ENCODE results near the gene STK4.

Gene STK4

GRCh38 chr20:45091366-45091765 lies 125.1 kb downstream of the STK4 start:
- DNase-seq, result no peak

GRCh38 chr20:45092898-45093297 lies 126.6 kb downstream of the STK4 start:
- no peak for DNase-seq

- no peak for DNase-seq
Observed at GRCh38 chr20:45094201-45094600, 127.9 kb downstream of the STK4 start.

- DNase-seq, result no peak
Observed at GRCh38 chr20:45094864-45095574, 128.7 kb downstream of the STK4 start.

- peak; percentile 60 for DNase-seq
Observed at GRCh38 chr20:45095805-45096238, 129.5 kb downstream of the STK4 start.

GRCh38 chr20:45096781-45097180 lies 130.5 kb downstream of the STK4 start:
- no peak for DNase-seq

GRCh38 chr20:45097485-45098102 lies 131.3 kb downstream of the STK4 start:
- peak; percentile 34 for DNase-seq

GRCh38 chr20:45098103-45098773 lies 131.9 kb downstream of the STK4 start:
- DNase-seq, result no peak

GRCh38 chr20:45100563-45101245 lies 134.4 kb downstream of the STK4 start, which contains the start of gene KCNS1:
TSS of gene KCNS1 (minus strand) at chr20:45101127. CDS start at chr20:45099236, 1,891 bp downstream.
- DNase-seq, result no peak

- DNase-seq, result no peak
Observed at GRCh38 chr20:45101333-45101850, 135.1 kb downstream of the STK4 start.

GRCh38 chr20:45103072-45103471 lies 136.8 kb downstream of the STK4 start:
- no peak for DNase-seq

- no peak for DNase-seq
Observed at GRCh38 chr20:45104786-45105185, 138.5 kb downstream of the STK4 start.

- no peak for DNase-seq
Observed at GRCh38 chr20:45105317-45105716, 139.0 kb downstream of the STK4 start.

- DNase-seq, result no peak
Observed at GRCh38 chr20:45109634-45110033, 143.3 kb downstream of the STK4 start.

GRCh38 chr20:45110301-45110700 lies 144.0 kb downstream of the STK4 start:
- no peak for DNase-seq

GRCh38 chr20:45111285-45111684 lies 145.0 kb downstream of the STK4 start:
- DNase-seq, result no peak

GRCh38 chr20:45111799-45112471 lies 145.6 kb downstream of the STK4 start:
- DNase-seq, result no peak

GRCh38 chr20:45112754-45113153 lies 146.4 kb downstream of the STK4 start:
- DNase-seq, result no peak

GRCh38 chr20:45113865-45114264 lies 147.6 kb downstream of the STK4 start:
- no peak for DNase-seq

- no peak for DNase-seq
Observed at GRCh38 chr20:45114465-45115385, 148.4 kb downstream of the STK4 start, which contains the start of gene WFDC5. TSS of gene WFDC5 (minus strand) at chr20:45115174. CDS start at chr20:45115083, 91 bp downstream.

GRCh38 chr20:45115386-45115774 lies 149.1 kb downstream of the STK4 start:
- DNase-seq, result no peak

Measured in activated CD8-positive, alpha-beta memory T cell treated with anti-CD3 and anti-CD28 coated beads, Interleukin-2, amount 50 U/mL, for 4 hours (primary cell).